NCI-H1436 (cell line): ENCODE measurements around the gene TNFRSF9.
"Not testable (repeated sequence)": the region's sequence is repeated elsewhere in the genome, so short reads cannot be mapped to it uniquely, and the experiment has no call there.

Source experiments
- DNase-seq: peaks from one replicate; lab custom pipeline; 2025; lab: John Stamatoyannopoulos, UW

The TNFRSF9 gene

GRCh38 chr1:7940745-7941436, at the start of gene TNFRSF9:
TSS of gene TNFRSF9 (minus strand) at chr1:7940839. CDS start at chr1:7939994, 845 bp downstream.
- DNase-seq, result no peak

GRCh38 chr1:7989762-7990428, 49.3 kb upstream of the TNFRSF9 start:
- no peak for DNase-seq

GRCh38 chr1:7988576-7988975, 47.9 kb upstream of the TNFRSF9 start:
- no peak for DNase-seq

- no peak for DNase-seq
These were observed 46.9 kb upstream of the TNFRSF9 start for GRCh38 chr1:7987528-7987927.

GRCh38 chr1:7985851-7986612, 45.4 kb upstream of the TNFRSF9 start:
- no peak for DNase-seq

GRCh38 chr1:7984811-7985210, 44.2 kb upstream of the TNFRSF9 start:
- no peak for DNase-seq

GRCh38 chr1:7983086-7983778, 42.6 kb upstream of the TNFRSF9 start:
- no peak for DNase-seq

- no peak for DNase-seq
These were observed 40.3 kb upstream of the TNFRSF9 start for GRCh38 chr1:7980984-7981383.

- peak; percentile 63 for DNase-seq
These were observed 34.7 kb upstream of the TNFRSF9 start for GRCh38 chr1:7975212-7975865.

GRCh38 chr1:7973086-7973485, 32.4 kb upstream of the TNFRSF9 start:
- DNase-seq, result no peak

- DNase-seq, result no peak
These were observed 31.6 kb upstream of the TNFRSF9 start for GRCh38 chr1:7972285-7972684.

GRCh38 chr1:7971024-7971423, 30.4 kb upstream of the TNFRSF9 start:
- no peak for DNase-seq

- no peak for DNase-seq
These were observed 29.6 kb upstream of the TNFRSF9 start for GRCh38 chr1:7970246-7970645.

GRCh38 chr1:7967651-7968050, 27.0 kb upstream of the TNFRSF9 start:
- DNase-seq, result no peak

- no peak for DNase-seq
These were observed 26.6 kb upstream of the TNFRSF9 start for GRCh38 chr1:7967196-7967595.

- no peak for DNase-seq
These were observed 23.8 kb upstream of the TNFRSF9 start for GRCh38 chr1:7964476-7964875.

- not testable (repeated sequence) for DNase-seq
These were observed 23.2 kb upstream of the TNFRSF9 start for GRCh38 chr1:7963841-7964240.

GRCh38 chr1:7963378-7963730, 22.7 kb upstream of the TNFRSF9 start:
- not testable (repeated sequence) for DNase-seq

GRCh38 chr1:7962636-7963377, 22.2 kb upstream of the TNFRSF9 start:
- DNase-seq, result no peak

- no peak for DNase-seq
These were observed 21.3 kb upstream of the TNFRSF9 start for GRCh38 chr1:7962014-7962335.
